Activated T-cell treated with anti-CD3 and anti-CD28 coated beads, Interleukin-2, amount 50 U/mL, for 4 hours (primary cell): ENCODE results near the gene MID2. TPM values are rescaled to one million over a fixed set of nuclear protein-coding genes. Genes with fewer than 3 reads are reported as not detected.
"Not testable (repeated sequence)": the region's sequence is repeated elsewhere in the genome, so short reads cannot be mapped to it uniquely, and the experiment has no call there.

Experiments
- ATAC-seq, 2 donors: fragments of 200-7000 bp; cut with Tn5 transposase; one replicate each; pipeline ENCODE4 v1.10.0; 2021
- DNase-seq: peaks from one replicate; pipeline ENCODE4 v3.0.0-alpha.2; 2020
- H3K27me3 Mint-ChIP-seq: one replicate; pipeline ENCODE4 v1.8.0; 2021; ENCODE audit warnings: low read depth, mixed read lengths
- H3K36me3 Mint-ChIP-seq: one replicate; pipeline ENCODE4 v1.8.0; 2022; ENCODE audit warnings: mixed read lengths; ENCODE audit not compliant: insufficient read depth
- H3K4me1 Mint-ChIP-seq: one replicate; pipeline ENCODE4 v1.8.0; 2021; ENCODE audit warnings: low read depth, mixed read lengths
- H3K4me3 Mint-ChIP-seq: one replicate; pipeline ENCODE4 v1.8.0; 2021; ENCODE audit warnings: mild to moderate bottlenecking, moderate library complexity, mixed read lengths
- H3K9me3 Mint-ChIP-seq: one replicate; pipeline ENCODE4 v1.8.0; 2021; ENCODE audit warnings: mixed read lengths
- total RNA-seq, 3 donors: library from RNA; stranded (reverse); gene quantifications; one replicate each; pipeline ENCODE4 v1.2.1, GENCODE V29; 2021

MID2 gene
- total RNA-seq, 3 donors from 2014 or later, result 10.8 to 16.4 (median 14.3) TPM

GRCh38 chrX:107936434-107936730 lies 110.7 kb downstream of the MID2 start:
- no peaks in the 10 kb centered on the region for H3K9me3 Mint-ChIP-seq
- peaks cover 1% of the 10 kb centered on the region for H3K36me3 Mint-ChIP-seq
- DNase-seq (no peak), ATAC-seq (no peak)
- H3K4me3 Mint-ChIP-seq, result no peak overlapping the region
- H3K27me3 Mint-ChIP-seq, result peaks cover 24% of the 10 kb centered on the region
- peaks cover 2% of the 10 kb centered on the region for H3K4me1 Mint-ChIP-seq

GRCh38 chrX:107940095-107940494 lies 114.4 kb downstream of the MID2 start:
- H3K4me3 Mint-ChIP-seq, result no peak overlapping the region

GRCh38 chrX:107955337-107955736 lies 129.7 kb downstream of the MID2 start:
- not testable (repeated sequence) for H3K9me3 Mint-ChIP-seq, ATAC-seq, H3K4me1 Mint-ChIP-seq, H3K4me3 Mint-ChIP-seq, H3K27me3 Mint-ChIP-seq, DNase-seq, H3K36me3 Mint-ChIP-seq

More at GRCh38 chrX:107940095-107940494, 114.4 kb downstream of the MID2 start:
- Mint-ChIP-seq H3K9me3 (no peaks in the 10 kb centered on the region), H3K4me1 (peaks cover 2% of the 10 kb centered on the region), H3K36me3 (no peaks in the 10 kb centered on the region), H3K27me3 (peaks cover 19% of the 10 kb centered on the region)
- DNase-seq, result no peak
- no peak for ATAC-seq

GRCh38 chrX:107968623-107969022 lies 143.0 kb downstream of the MID2 start:
- Mint-ChIP-seq H3K4me3 (no peak overlapping the region), H3K27me3 (no peaks in the 10 kb centered on the region), H3K9me3 (no peaks in the 10 kb centered on the region), H3K36me3 (no peaks in the 10 kb centered on the region), H3K4me1 (no peaks in the 10 kb centered on the region)
- DNase-seq (no peak), ATAC-seq (no peak)

DNA sequence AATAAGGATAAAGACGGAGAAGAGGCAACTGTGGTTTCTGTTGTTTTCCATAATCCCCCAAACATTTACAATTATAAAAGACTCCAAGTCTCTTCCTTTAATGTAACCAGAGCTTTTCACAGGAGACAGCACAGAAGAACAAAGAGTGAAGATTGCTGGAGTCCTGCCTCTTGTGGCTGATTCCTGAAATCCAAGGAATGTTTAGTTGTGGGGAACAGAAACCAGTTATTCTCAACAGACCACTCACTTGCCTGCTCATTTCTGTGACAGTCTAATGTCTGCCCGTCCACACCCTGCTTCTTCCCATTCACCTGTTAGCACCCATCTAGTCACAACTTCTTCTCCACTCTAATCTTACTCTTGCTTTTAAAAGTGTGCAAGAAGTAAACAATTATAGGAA lies 144.4 kb downstream of the MID2 start:
- no peaks in the 10 kb centered on the region for H3K4me1 Mint-ChIP-seq
- H3K9me3 Mint-ChIP-seq, result no peaks in the 10 kb centered on the region
- DNase-seq, result no peak
- H3K27me3 Mint-ChIP-seq, result no peaks in the 10 kb centered on the region
- no peaks in the 10 kb centered on the region for H3K36me3 Mint-ChIP-seq
- no peak overlapping the region for H3K4me3 Mint-ChIP-seq
- ATAC-seq, result no peak

DNA sequence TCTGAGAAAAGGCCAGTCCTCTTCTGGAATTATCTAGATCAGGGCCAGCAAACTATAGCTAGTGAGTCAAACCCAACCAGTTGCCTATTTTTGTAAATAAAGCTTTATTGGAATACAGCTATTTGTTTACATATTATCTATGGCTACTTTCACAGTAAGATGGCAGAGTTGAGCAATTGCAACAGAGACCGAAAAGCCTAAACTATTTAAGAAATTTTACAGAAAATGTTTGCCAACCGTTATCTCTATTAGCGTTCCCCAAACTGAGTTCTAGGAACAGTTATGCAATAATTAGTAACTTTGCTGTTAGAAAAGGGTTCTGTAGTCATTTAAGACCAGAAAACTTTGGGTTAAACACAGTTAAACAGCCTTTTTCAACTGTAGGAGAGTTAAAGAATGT lies 146.0 kb downstream of the MID2 start:
- ATAC-seq (no peak), DNase-seq (no peak)
- H3K36me3 Mint-ChIP-seq, result no peaks in the 10 kb centered on the region
- H3K4me3 Mint-ChIP-seq, result no peak overlapping the region
- H3K9me3 Mint-ChIP-seq, result no peaks in the 10 kb centered on the region
- no peaks in the 10 kb centered on the region for H3K27me3 Mint-ChIP-seq
- no peaks in the 10 kb centered on the region for H3K4me1 Mint-ChIP-seq

Other genes with a start within 250 kb of the MID2 start
- 100 to 1,000 TPM; 151 to 154 (median 153) TPM for gene PRPS1, start 197.4 kb upstream of the MID2 start, total RNA-seq
- gene TSC22D3, start 50.1 kb upstream of the MID2 start, total RNA-seq, result 10 to 100 TPM; 14.1 to 21.6 (median 18.5) TPM
- not detected for gene NCBP2L, start 48.1 kb upstream of the MID2 start, total RNA-seq
- gene TEX13B, start 156.5 kb downstream of the MID2 start, total RNA-seq, result not detected
- under 1 TPM in 1 of 3 donors, not detected in 2; 0.57 TPM for gene VSIG1, start 219.2 kb downstream of the MID2 start, total RNA-seq